K562 (cell line): Measurements from ENCODE around the gene ATP6V0C. TPM values are rescaled to one million over a fixed set of nuclear protein-coding genes. Genes with fewer than 3 reads are reported as not detected.

Experiments
- ARNT ChIP-seq, 2 experiments: fragments of 450-650 bp; IDR thresholded peaks; 2 replicates each; pipeline ENCODE4 v1.6.1; 2016; ENCODE audit warnings: mild to moderate bottlenecking in 1 of 2
- BRD4 ChIP-seq: fragments of 200-600 bp; sonication (generic); IDR thresholded peaks from 2 replicates; pipeline ENCODE4 v1.6.1; 2017; ENCODE audit warnings: inconsistent platforms
- C11orf30 ChIP-seq: fragments of 450-650 bp; IDR thresholded peaks from 2 replicates; pipeline ENCODE4 v1.6.1; 2016; ENCODE audit warnings: low read depth, mild to moderate bottlenecking
- CHD1 ChIP-seq: fragments of 200-600 bp; sonication (generic); IDR thresholded peaks from one replicate; pipeline ENCODE4 v1.6.1; 2012; ENCODE audit warnings: mild to moderate bottlenecking, moderate library complexity, low read length, inconsistent platforms
- EGR1 ChIP-seq: fragments of 450-650 bp; conservative IDR thresholded peaks from 2 replicates; pipeline ENCODE4 v1.6.1; 2017; ENCODE audit warnings: mild to moderate bottlenecking
- ERF ChIP-seq: fragments of 450-650 bp; formaldehyde crosslinking; IDR thresholded peaks from 2 replicates; pipeline ENCODE4 v1.4.0; 2020; ENCODE audit warnings: mild to moderate bottlenecking, mixed read lengths
- FIP1L1 ChIP-seq: fragments of 200-400 bp; formaldehyde crosslinking; IDR thresholded peaks from 2 replicates; pipeline ENCODE4 v1.6.1; 2018; ENCODE audit warnings: mild to moderate bottlenecking, low read depth, low read length; ENCODE audit not compliant: poor library complexity, severe bottlenecking
- GTF2F1 ChIP-seq: IDR thresholded peaks from 2 replicates; pipeline ENCODE4 v1.6.1; 2011; ENCODE audit warnings: low read depth, low read length, improper control_type of control experiment
- JUN ChIP-seq, 2 experiments: sonication (generic) in 1 of 2; formaldehyde crosslinking in 1 of 2; IDR thresholded peaks; 2 replicates each; pipeline versions ENCODE4 v1.6.1 to v1.8.0; 2012 to 2022; ENCODE audit warnings: borderline replicate concordance in 2 of 2, mild to moderate bottlenecking in 2 of 2, improper control_type of control experiment in 1 of 2, low read depth in 1 of 2, low read length in 1 of 2, missing genetic modification reagents in 1 of 2
- KDM5B ChIP-seq: fragments of 200-600 bp; sonication (generic); IDR thresholded peaks from 2 replicates; pipeline ENCODE4 v1.6.1; 2012; ENCODE audit warnings: low read depth, mild to moderate bottlenecking, moderate library complexity, low read length, control low read depth, inconsistent platforms; ENCODE audit not compliant: insufficient replicate concordance
- NFXL1 ChIP-seq: fragments of 450-650 bp; formaldehyde crosslinking; IDR thresholded peaks from 2 replicates; pipeline ENCODE4 v1.4.0; 2021; ENCODE audit warnings: mild to moderate bottlenecking
- PML ChIP-seq: IDR thresholded peaks from 2 replicates; pipeline ENCODE4 v1.6.1; 2012; ENCODE audit warnings: low read length, inconsistent platforms
- POLR2AphosphoS5 ChIP-seq: IDR thresholded peaks from 2 replicates; pipeline ENCODE4 v1.6.1; 2011; ENCODE audit warnings: mild to moderate bottlenecking, low read depth, low read length, moderate library complexity; ENCODE audit not compliant: control insufficient read depth, insufficient read depth
- RBM22 ChIP-seq: fragments of 200-400 bp; formaldehyde crosslinking; IDR thresholded peaks from 2 replicates; pipeline ENCODE4 v1.6.1; 2018; ENCODE audit warnings: low read length, low read depth; ENCODE audit not compliant: poor library complexity, severe bottlenecking
- SMAD3 ChIP-seq: fragments of 450-650 bp; formaldehyde crosslinking; conservative IDR thresholded peaks from 2 replicates; pipeline ENCODE4 v1.4.0; 2020; ENCODE audit warnings: mild to moderate bottlenecking
- SMAD4 ChIP-seq: fragments of 250-450 bp; sonication (Bioruptor Pico); conservative IDR thresholded peaks from 2 replicates; pipeline ENCODE4 v1.8.0; 2021; ENCODE audit warnings: inconsistent platforms, mild to moderate bottlenecking, moderate library complexity
- SP2 ChIP-seq: IDR thresholded peaks from 2 replicates; pipeline ENCODE4 v1.6.1; 2011; ENCODE audit warnings: mild to moderate bottlenecking, low read depth, low read length, moderate library complexity; ENCODE audit not compliant: poor library complexity, severe bottlenecking; ENCODE audit errors: extremely low read depth
- SRSF7 ChIP-seq: fragments of 200-400 bp; formaldehyde crosslinking; optimal IDR thresholded peaks from 2 replicates; pipeline ENCODE3; 2017; ENCODE audit warnings: mild to moderate bottlenecking, low read depth, low read length
- ZBTB11 ChIP-seq, 3 experiments: fragments of 200-800 bp in 1 of 3; fragments of 250-450 bp in 1 of 3; fragments of 450-650 bp in 1 of 3; sonication (Bioruptor Pico) in 1 of 3; sonication (Bioruptor generic) in 1 of 3; formaldehyde crosslinking in 1 of 3; IDR thresholded peaks; 2 replicates each; pipeline versions ENCODE4 v1.6.1 to v1.8.0; 2016 to 2022; ENCODE audit warnings: mild to moderate bottlenecking in 2 of 3, missing genetic modification characterization in 2 of 3, missing compliant biosample characterization in 1 of 3, moderate library complexity in 1 of 3
- ZBTB17 ChIP-seq: fragments of 450-650 bp; formaldehyde crosslinking; IDR thresholded peaks from 2 replicates; pipeline ENCODE4 v1.4.0; 2020; ENCODE audit warnings: mild to moderate bottlenecking
- polyA plus RNA-seq, 8 experiments: library from polyadenylated mRNA; depleted of rRNA in 4 of 8; stranded (reverse) in 5 of 8; unstranded in 3 of 8; fragments of >200 nt; fragmentation: Nextera tagmentation in 2 of 8; fragmentation: Illumina TruSeq in 1 of 8; extraction: Ambion mirVana in 2 of 8; extraction: Trizol in 1 of 8; gene quantifications; 2 replicates each; pipeline versions ENCODE4 v1.2.1 to v1.2.3, GENCODE V29; 2011 to 2014; ENCODE audit warnings: inconsistent platforms in 1 of 8, missing spikeins in 1 of 8
- total RNA-seq, 7 experiments: library from RNA; depleted of rRNA in 6 of 7; stranded (reverse); fragments of >200 nt in 6 of 7; fragmentation: Illumina TruSeq in 2 of 7; extraction: Trizol in 2 of 7; gene quantifications; 2 replicates each; pipeline versions ENCODE4 v1.2.1 to v1.2.3, GENCODE V29; 2011 to 2021; ENCODE audit warnings: low replicate concordance in 1 of 7
- TF ChIP-seq, protein P1 (sequence below): sonication (generic); formaldehyde crosslinking; IDR thresholded peaks from 2 replicates; pipeline ENCODE4 v1.4.0; 2020; ENCODE audit warnings: mild to moderate bottlenecking, missing genetic modification reagents

Gene ATP6V0C
- total and polyA plus RNA-seq, 9 of the 15 experiments (the other 6 are each of a cell fraction or from before 2014, with no cell fraction given): 2.9 to 228 (median 22.7) TPM

DNA sequence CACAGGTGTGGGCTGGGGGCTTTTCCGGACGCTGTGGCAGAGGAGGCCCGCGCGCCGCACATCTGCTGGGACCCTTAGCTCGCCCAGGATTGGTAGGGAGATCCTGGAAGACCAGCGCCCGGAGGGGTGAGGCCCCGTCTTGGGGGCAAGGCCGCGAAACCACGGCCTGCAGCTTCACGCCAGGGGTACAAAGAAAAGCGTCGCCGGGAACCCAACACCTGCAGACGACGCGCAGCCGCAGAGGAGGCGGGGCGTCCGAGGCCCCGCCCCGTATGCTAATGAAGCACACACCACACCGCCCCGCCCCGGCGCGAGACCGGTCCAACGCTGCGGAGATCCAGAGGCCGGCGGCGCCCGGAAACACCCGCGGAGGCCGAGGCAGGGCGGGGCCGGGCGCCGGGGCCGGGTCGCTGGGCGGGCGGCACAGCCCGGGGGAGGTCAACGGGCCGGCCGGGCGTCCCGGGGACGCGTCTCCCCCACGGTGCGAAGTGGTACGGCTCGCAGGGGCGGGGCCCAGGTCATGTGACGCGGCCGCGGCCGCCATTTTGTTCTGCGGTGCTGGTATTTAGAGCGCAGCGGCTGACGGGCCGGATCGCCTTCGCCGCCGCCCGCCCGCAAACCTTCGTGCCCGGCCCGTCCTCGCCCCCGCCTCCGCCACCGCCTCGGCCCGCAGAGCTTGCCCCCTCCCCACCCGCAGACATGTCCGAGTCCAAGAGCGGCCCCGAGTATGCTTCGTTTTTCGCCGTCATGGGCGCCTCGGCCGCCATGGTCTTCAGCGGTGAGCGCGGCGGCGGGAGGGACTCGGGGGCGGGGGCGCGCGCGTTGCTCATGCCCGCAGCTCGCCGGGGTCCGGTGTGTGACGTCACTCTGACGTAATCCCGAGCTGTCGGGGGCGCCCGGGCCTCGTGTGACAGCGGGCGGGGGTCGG is at the start of gene ATP6V0C (continued):
- TF ChIP-seq CHD1: peak; percentile 86
- TF ChIP-seq SRSF7: peak; percentile 28
- peak; percentile 73 for TF ChIP-seq EGR1
- peak; percentile 58; the same call in 1 of the 2 replicates for TF ChIP-seq ERF (CRISPR knock-in tag)
- TF ChIP-seq JUN (IDR thresholded peaks at IDR 0.05; ENCODE audit: borderline replicate concordance, low read depth, low read length): peak; percentile 29; the same call in 1 of the 2 replicates
- peak; percentile 79; the same call in 1 of the 2 replicates for TF ChIP-seq JUN (CRISPR knock-in tag; IDR thresholded peaks at IDR 0.05; ENCODE audit: borderline replicate concordance)
- TF ChIP-seq, protein P1, sequence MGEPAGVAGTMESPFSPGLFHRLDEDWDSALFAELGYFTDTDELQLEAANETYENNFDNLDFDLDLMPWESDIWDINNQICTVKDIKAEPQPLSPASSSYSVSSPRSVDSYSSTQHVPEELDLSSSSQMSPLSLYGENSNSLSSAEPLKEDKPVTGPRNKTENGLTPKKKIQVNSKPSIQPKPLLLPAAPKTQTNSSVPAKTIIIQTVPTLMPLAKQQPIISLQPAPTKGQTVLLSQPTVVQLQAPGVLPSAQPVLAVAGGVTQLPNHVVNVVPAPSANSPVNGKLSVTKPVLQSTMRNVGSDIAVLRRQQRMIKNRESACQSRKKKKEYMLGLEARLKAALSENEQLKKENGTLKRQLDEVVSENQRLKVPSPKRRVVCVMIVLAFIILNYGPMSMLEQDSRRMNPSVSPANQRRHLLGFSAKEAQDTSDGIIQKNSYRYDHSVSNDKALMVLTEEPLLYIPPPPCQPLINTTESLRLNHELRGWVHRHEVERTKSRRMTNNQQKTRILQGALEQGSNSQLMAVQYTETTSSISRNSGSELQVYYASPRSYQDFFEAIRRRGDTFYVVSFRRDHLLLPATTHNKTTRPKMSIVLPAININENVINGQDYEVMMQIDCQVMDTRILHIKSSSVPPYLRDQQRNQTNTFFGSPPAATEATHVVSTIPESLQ (CRISPR knock-in tag): no peak
- TF ChIP-seq ZBTB11 (CRISPR knock-in tag; IDR thresholded peaks at IDR 0.05): no peak
- no peak for TF ChIP-seq NFXL1 (CRISPR knock-in tag)
- no peak for TF ChIP-seq SP2
- no peak for TF ChIP-seq GTF2F1
- TF ChIP-seq C11orf30: peak; percentile 53
- TF ChIP-seq KDM5B: peak; percentile 52
- no peak for TF ChIP-seq SMAD3
- 0 out of 2 replicates have a peak, but pooled peaks have one; percentile 51 for TF ChIP-seq SMAD4
- TF ChIP-seq PML: peak; percentile 72; the same call in 1 of the 2 replicates
- TF ChIP-seq RBM22: peak; percentile 63
- 0 out of 2 replicates have a peak, but pooled peaks have one; percentile 44 for TF ChIP-seq ZBTB17 (CRISPR knock-in tag)
- TF ChIP-seq POLR2AphosphoS5: peak; percentile 90
- TF ChIP-seq ARNT (IDR thresholded peaks at IDR 0.05): no peak
- peak; percentile 69; the same call in 1 of the 2 replicates for TF ChIP-seq BRD4
- peak; percentile 49 for TF ChIP-seq FIP1L1
